Measurements from ENCODE around the gene ELP1. TPM values are rescaled to one million over a fixed set of nuclear protein-coding genes. Genes with fewer than 3 reads are reported as not detected.

Gene ELP1
- total RNA-seq, 4 donors from 2014 or later, result 19.1 to 26.4 (median 22.9) TPM

GRCh38 chr9:108855529-108855886 lies 78.4 kb downstream of the ELP1 start:
- no peaks in the 10 kb centered on the region for H3K27me3 ChIP-seq
- no peak overlapping the region for H3K27ac ChIP-seq
- H3K4me3 ChIP-seq, result no peak overlapping the region
- TF ChIP-seq CTCF (IDR thresholded peaks at IDR 0.05), result no peak
- TF ChIP-seq POLR2A (IDR thresholded peaks at IDR 0.05), result no peak
- H3K36me3 ChIP-seq, result no peaks in the 10 kb centered on the region
- no peak for DNase-seq
- no peaks in the 10 kb centered on the region for H3K9me3 ChIP-seq
- no peaks in the 10 kb centered on the region for H3K4me1 ChIP-seq

- Histone ChIP-seq H3K27me3 (no peaks in the 10 kb centered on the region), H3K9me3 (no peaks in the 10 kb centered on the region), H3K27ac (no peak overlapping the region), H3K4me3 (no peak overlapping the region), H3K36me3 (no peaks in the 10 kb centered on the region), H3K4me1 (no peaks in the 10 kb centered on the region)
- DNase-seq, result no peak
- TF ChIP-seq POLR2A (IDR thresholded peaks at IDR 0.05), result no peak
- TF ChIP-seq CTCF (IDR thresholded peaks at IDR 0.05), result no peak
Measured at GRCh38 chr9:108854641-108855528, 79.0 kb downstream of the ELP1 start.

- TF ChIP-seq CTCF (IDR thresholded peaks at IDR 0.05), result no peak
- TF ChIP-seq POLR2A (IDR thresholded peaks at IDR 0.05), result no peak
- H3K27me3 ChIP-seq, result no peaks in the 10 kb centered on the region
- DNase-seq, result no peak
- no peaks in the 10 kb centered on the region for H3K9me3 ChIP-seq
- no peaks in the 10 kb centered on the region for H3K36me3 ChIP-seq
- H3K4me3 ChIP-seq, result no peak overlapping the region
- no peaks in the 10 kb centered on the region for H3K4me1 ChIP-seq
- H3K27ac ChIP-seq, result no peak overlapping the region
Measured at GRCh38 chr9:108854094-108854493, 79.8 kb downstream of the ELP1 start.

GRCh38 chr9:108852079-108852478 lies 81.8 kb downstream of the ELP1 start:
- TF ChIP-seq CTCF (IDR thresholded peaks at IDR 0.05), result no peak
- TF ChIP-seq POLR2A (IDR thresholded peaks at IDR 0.05), result no peak
- no peaks in the 10 kb centered on the region for H3K27me3 ChIP-seq
- H3K9me3 ChIP-seq, result no peaks in the 10 kb centered on the region
- H3K36me3 ChIP-seq, result no peaks in the 10 kb centered on the region
- H3K27ac ChIP-seq, result no peak overlapping the region
- DNase-seq, result no peak
- no peak overlapping the region for H3K4me3 ChIP-seq
- H3K4me1 ChIP-seq, result no peaks in the 10 kb centered on the region

- H3K36me3 ChIP-seq, result no peaks in the 10 kb centered on the region
- H3K27ac ChIP-seq, result no peak overlapping the region
- DNase-seq, result no peak
- H3K4me1 ChIP-seq, result no peaks in the 10 kb centered on the region
- H3K27me3 ChIP-seq, result no peaks in the 10 kb centered on the region
- no peak overlapping the region for H3K4me3 ChIP-seq
- TF ChIP-seq POLR2A (IDR thresholded peaks at IDR 0.05) (no peak), CTCF (IDR thresholded peaks at IDR 0.05) (no peak)
- no peaks in the 10 kb centered on the region for H3K9me3 ChIP-seq
Measured at GRCh38 chr9:108851138-108851537, 82.8 kb downstream of the ELP1 start.
